HG03097 (cell line): ENCODE results near the gene GDPD5.
A peak's percentile ranks its signal among the peaks of the same experiment; 100 is the strongest.

Experiments used
- ATAC-seq: cut with Tn5 transposase; IDR thresholded peaks from one replicate; pipeline ENCODE4 v1.9.1; 2021; ENCODE audit not compliant: unreplicated experiment, low FRiP score

Gene GDPD5

GRCh38 chr11:75525433-75526191 lies at the start of gene GDPD5:
Gene GDPD5, minus strand, starts transcription at chr11:75525941. Its CDS starts 48,206 bp downstream, at chr11:75477735.
- peak; percentile 77 for ATAC-seq

- no peak for ATAC-seq
These were observed 49.2 kb upstream of the GDPD5 start for GRCh38 chr11:75574698-75575602.

- no peak for ATAC-seq
These were observed 47.0 kb upstream of the GDPD5 start for GRCh38 chr11:75572744-75573143.

GRCh38 chr11:75571625-75572024 lies 45.9 kb upstream of the GDPD5 start:
- no peak for ATAC-seq

- no peak for ATAC-seq
These were observed 44.9 kb upstream of the GDPD5 start for GRCh38 chr11:75570559-75571139.

- no peak for ATAC-seq
These were observed 43.0 kb upstream of the GDPD5 start for GRCh38 chr11:75568616-75569219.

- no peak for ATAC-seq
These were observed 42.2 kb upstream of the GDPD5 start for GRCh38 chr11:75567971-75568370.

GRCh38 chr11:75566763-75567279 lies 41.1 kb upstream of the GDPD5 start:
- no peak for ATAC-seq

- no peak for ATAC-seq
These were observed 40.4 kb upstream of the GDPD5 start for GRCh38 chr11:75565916-75566762.

GRCh38 chr11:75565221-75565814 lies 39.6 kb upstream of the GDPD5 start:
- no peak for ATAC-seq

GRCh38 chr11:75563978-75564552 lies 38.3 kb upstream of the GDPD5 start:
- ATAC-seq: no peak

- ATAC-seq: no peak
These were observed 37.8 kb upstream of the GDPD5 start for GRCh38 chr11:75563501-75563977.

- ATAC-seq: peak; percentile 7
These were observed 37.2 kb upstream of the GDPD5 start for GRCh38 chr11:75562836-75563484.

GRCh38 chr11:75562048-75562835 lies 36.5 kb upstream of the GDPD5 start, which contains the start of gene SERPINH1:
Gene SERPINH1, plus strand, starts transcription at chr11:75562253. Its CDS starts 4,097 bp downstream, at chr11:75566350.
- peak; percentile 51 for ATAC-seq

GRCh38 chr11:75561426-75562047 lies 35.8 kb upstream of the GDPD5 start:
- ATAC-seq: no peak

- ATAC-seq: no peak
These were observed 34.9 kb upstream of the GDPD5 start for GRCh38 chr11:75560644-75561043.
